Neutrophil (primary cell): ENCODE data around the gene MACF1.

Experiments used
- H3K27ac ChIP-seq: fragments of 200-600 bp; sonication (generic); 2 replicates; pipeline ENCODE4 v1.5.1; 2016; ENCODE audit warnings: mild to moderate bottlenecking, moderate library complexity
- H3K27me3 ChIP-seq: fragments of 200-600 bp; sonication (generic); 2 replicates; pipeline ENCODE4 v1.6.0; 2016; ENCODE audit warnings: mild to moderate bottlenecking
- H3K36me3 ChIP-seq: fragments of 200-600 bp; sonication (generic); 2 replicates; pipeline ENCODE4 v1.5.1; 2017
- H3K4me1 ChIP-seq, 2 experiments: fragments of 200-600 bp in 1 of 2; sonication (generic) in 1 of 2; 1 replicate in 1 of 2; 2 replicates in 1 of 2; pipeline versions ENCODE4 v1.5.1 to v1.6.1; 2013 to 2016; ENCODE audit warnings: low read depth in 1 of 2, low read length in 1 of 2, mild to moderate bottlenecking in 1 of 2, moderate library complexity in 1 of 2; ENCODE audit not compliant: control insufficient read depth in 1 of 2, insufficient read depth in 1 of 2
- H3K4me3 ChIP-seq, 2 experiments: fragments of 200-600 bp in 1 of 2; sonication (generic) in 1 of 2; 1 replicate in 1 of 2; 2 replicates in 1 of 2; pipeline ENCODE4 v1.5.1; 2013 to 2016; ENCODE audit warnings: low read depth in 1 of 2, low read length in 1 of 2, mild to moderate bottlenecking in 1 of 2, moderate library complexity in 1 of 2
- H3K9me3 ChIP-seq: fragments of 200-600 bp; sonication (generic); 2 replicates; pipeline ENCODE4 v1.5.1; 2016
- TF ChIP-seq, protein P1 (sequence below): fragments of 200-600 bp; sonication (generic); IDR thresholded peaks from 2 replicates; pipeline ENCODE4 v1.5.1; 2016; ENCODE audit warnings: antibody characterized with exemption

The MACF1 gene

DNA sequence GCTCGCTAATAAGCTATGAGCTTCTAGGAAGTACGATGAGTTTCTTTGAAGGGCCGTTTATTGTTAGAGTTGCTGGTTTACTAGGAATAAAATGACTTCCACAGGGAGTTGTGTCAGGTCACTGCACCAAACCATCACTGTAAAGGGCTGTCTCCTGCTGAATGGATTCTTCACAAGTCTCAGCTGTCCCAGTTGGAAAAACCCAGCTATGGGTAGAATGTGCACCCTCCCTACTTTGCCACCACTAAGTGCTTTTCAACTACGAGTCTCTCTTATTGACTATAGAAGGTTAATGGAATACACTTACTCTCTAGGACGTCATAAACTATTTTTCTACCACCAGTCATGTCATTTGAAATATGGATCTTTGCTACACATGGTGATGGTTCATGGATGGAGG, 192.2 kb downstream of the MACF1 start:
- Histone ChIP-seq H3K4me3 (no peak overlapping the region), H3K9me3 (no peaks in the 10 kb centered on the region), H3K4me1 (peaks cover 64 to 65% of the 10 kb centered on the region in 2 experiments), H3K36me3 (no peaks in the 10 kb centered on the region), H3K27me3 (no peaks in the 10 kb centered on the region), H3K27ac (peak overlapping the region; percentile 80)
- TF ChIP-seq, protein P1, sequence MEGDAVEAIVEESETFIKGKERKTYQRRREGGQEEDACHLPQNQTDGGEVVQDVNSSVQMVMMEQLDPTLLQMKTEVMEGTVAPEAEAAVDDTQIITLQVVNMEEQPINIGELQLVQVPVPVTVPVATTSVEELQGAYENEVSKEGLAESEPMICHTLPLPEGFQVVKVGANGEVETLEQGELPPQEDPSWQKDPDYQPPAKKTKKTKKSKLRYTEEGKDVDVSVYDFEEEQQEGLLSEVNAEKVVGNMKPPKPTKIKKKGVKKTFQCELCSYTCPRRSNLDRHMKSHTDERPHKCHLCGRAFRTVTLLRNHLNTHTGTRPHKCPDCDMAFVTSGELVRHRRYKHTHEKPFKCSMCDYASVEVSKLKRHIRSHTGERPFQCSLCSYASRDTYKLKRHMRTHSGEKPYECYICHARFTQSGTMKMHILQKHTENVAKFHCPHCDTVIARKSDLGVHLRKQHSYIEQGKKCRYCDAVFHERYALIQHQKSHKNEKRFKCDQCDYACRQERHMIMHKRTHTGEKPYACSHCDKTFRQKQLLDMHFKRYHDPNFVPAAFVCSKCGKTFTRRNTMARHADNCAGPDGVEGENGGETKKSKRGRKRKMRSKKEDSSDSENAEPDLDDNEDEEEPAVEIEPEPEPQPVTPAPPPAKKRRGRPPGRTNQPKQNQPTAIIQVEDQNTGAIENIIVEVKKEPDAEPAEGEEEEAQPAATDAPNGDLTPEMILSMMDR, result no peak

DNA sequence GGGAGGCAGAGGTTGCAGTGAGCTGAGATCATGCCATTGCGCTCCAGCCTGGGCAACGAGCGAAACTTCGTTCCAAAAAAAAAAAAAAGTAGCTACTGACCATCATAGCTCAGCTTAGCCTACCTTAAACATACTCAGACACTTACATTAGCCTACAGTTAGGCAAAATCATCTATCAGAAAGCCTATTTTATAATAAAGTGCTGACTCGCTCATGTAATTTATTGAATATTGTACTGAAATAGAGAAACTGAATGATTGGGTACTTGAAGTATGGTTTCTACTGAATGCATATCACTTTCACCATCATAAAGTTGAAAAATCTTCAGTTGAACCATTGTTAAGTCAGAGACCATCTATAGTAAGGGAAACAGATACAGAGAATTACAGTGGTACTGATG, 193.0 kb downstream of the MACF1 start:
- no peaks in the 10 kb centered on the region for H3K9me3 ChIP-seq
- TF ChIP-seq, protein P1, result no peak
- H3K36me3 ChIP-seq, result no peaks in the 10 kb centered on the region
- H3K27me3 ChIP-seq, result no peaks in the 10 kb centered on the region
- peaks cover 65 to 70% of the 10 kb centered on the region in 2 experiments for H3K4me1 ChIP-seq
- no peak overlapping the region for H3K4me3 ChIP-seq
- peak overlapping the region; percentile 82 for H3K27ac ChIP-seq

DNA sequence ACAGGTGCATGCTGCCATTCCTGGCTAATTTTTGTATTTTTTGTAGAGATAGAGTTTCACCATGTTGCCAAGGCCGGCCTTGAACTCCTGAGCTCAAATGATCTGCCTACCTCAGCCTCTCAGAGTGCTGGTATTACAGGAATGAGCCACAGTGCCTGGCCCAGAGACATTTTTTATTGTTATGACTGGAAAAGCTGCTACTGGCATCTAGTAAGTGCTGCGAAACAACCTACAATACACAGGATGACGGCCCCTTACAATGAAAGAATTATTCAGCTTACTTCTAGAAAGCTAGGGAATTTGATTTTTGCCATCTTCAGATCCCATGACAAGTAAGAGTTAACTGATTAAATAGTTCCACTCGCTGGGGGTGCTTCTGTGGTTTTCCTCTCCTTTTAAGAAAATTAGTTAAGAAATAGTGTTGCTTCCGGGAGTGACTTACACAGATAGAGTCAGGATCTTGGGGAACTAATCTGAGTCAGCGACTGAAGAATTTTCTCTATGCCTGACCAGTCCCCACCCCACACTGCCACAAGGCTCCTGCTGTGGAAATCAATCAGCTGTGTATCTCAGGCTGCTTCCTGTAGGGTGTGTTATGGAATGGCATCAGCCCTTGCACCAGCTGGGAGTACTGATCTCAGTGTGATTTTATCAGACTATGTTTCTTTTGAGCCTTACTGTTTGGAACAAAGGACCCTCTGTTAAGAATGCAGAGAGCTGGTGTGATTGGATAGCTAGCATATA, 194.0 kb downstream of the MACF1 start:
- H3K36me3 ChIP-seq, result no peaks in the 10 kb centered on the region
- H3K4me3 ChIP-seq, result peak overlapping the region; percentile 1 to 22
- no peaks in the 10 kb centered on the region for H3K27me3 ChIP-seq
- H3K4me1 ChIP-seq, result peaks cover 65 to 76% of the 10 kb centered on the region in 2 experiments
- TF ChIP-seq, protein P1, result no peak
- no peaks in the 10 kb centered on the region for H3K9me3 ChIP-seq
- H3K27ac ChIP-seq, result peak overlapping the region; percentile 82

DNA sequence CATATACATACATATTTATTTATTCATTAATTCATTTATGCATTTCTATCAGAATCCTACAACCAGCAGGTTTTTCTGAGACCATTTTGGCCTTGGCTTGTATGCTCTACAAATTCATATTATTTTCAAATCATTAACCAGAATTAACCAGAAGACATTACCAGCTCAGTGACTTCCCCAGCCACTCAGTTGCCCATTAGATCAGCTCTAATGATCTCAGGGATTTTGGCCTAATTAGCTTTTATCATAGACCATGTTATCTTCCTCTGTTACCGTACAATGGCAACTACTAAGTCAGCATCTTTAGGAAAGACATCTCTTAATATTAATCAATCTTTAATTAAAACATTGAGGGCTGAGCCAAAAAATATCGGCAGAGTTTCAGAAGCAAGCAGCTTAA, 196.6 kb downstream of the MACF1 start:
- no peak overlapping the region for H3K4me3 ChIP-seq
- no peaks in the 10 kb centered on the region for H3K9me3 ChIP-seq
- no peak overlapping the region for H3K27ac ChIP-seq
- no peaks in the 10 kb centered on the region for H3K27me3 ChIP-seq
- TF ChIP-seq, protein P1, result no peak
- peaks cover 45 to 56% of the 10 kb centered on the region in 2 experiments for H3K4me1 ChIP-seq
- H3K36me3 ChIP-seq, result no peaks in the 10 kb centered on the region

DNA sequence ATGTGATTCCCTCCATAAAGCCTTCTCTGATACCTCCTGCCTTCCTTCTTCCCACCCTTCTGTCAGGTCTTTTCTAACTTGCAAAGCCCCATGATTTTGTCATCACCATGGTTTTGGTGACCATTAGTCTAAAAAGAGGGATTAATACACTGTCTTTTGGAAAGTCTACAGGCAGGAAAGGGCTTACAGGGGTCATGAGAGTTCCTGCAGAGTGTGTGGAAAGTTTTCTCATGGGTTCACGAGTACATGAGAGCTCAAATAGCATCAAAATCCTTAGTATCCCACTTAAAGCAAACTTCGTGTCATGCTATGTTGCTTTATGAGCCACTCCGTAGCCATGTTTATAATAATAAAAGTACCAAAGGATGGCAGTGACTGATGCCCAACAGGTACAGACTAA, 200.4 kb downstream of the MACF1 start:
- no peaks in the 10 kb centered on the region for H3K27me3 ChIP-seq
- H3K36me3 ChIP-seq, result no peaks in the 10 kb centered on the region
- H3K4me1 ChIP-seq, result peaks cover 35 to 49% of the 10 kb centered on the region in 2 experiments
- no peak overlapping the region for H3K4me3 ChIP-seq
- H3K9me3 ChIP-seq, result no peaks in the 10 kb centered on the region
- H3K27ac ChIP-seq, result no peak overlapping the region
- TF ChIP-seq, protein P1, result no peak
